ENCODE measurements around the gene NOL3. TPM values are rescaled to one million over a fixed set of nuclear protein-coding genes. Genes with fewer than 3 reads are reported as not detected.

Gene NOL3
- total and polyA plus RNA-seq, 8 donors: 11.4 to 492 (median 35.3) TPM

DNA sequence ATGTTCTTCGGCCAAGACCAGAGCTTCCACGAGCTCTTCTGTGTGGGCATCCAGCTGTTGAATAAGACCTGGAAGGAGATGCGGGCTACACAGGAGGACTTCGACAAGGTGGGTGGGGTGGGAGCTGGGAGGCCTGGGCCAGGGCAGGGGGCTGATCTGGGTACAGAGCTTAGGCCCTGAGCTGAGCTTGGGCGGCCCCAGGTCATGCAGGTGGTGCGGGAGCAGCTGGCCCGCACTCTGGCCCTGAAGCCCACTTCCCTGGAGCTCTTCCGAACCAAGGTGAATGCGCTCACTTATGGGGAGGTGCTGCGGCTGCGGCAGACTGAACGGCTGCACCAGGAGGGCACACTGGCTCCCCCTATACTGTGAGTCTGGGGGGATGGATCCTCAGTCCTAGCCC is 32.1 kb downstream of the NOL3 start:
- TF ChIP-seq, protein P1, sequence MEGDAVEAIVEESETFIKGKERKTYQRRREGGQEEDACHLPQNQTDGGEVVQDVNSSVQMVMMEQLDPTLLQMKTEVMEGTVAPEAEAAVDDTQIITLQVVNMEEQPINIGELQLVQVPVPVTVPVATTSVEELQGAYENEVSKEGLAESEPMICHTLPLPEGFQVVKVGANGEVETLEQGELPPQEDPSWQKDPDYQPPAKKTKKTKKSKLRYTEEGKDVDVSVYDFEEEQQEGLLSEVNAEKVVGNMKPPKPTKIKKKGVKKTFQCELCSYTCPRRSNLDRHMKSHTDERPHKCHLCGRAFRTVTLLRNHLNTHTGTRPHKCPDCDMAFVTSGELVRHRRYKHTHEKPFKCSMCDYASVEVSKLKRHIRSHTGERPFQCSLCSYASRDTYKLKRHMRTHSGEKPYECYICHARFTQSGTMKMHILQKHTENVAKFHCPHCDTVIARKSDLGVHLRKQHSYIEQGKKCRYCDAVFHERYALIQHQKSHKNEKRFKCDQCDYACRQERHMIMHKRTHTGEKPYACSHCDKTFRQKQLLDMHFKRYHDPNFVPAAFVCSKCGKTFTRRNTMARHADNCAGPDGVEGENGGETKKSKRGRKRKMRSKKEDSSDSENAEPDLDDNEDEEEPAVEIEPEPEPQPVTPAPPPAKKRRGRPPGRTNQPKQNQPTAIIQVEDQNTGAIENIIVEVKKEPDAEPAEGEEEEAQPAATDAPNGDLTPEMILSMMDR (IDR thresholded peaks at IDR 0.05): no peak
- TF ChIP-seq EP300 (IDR thresholded peaks at IDR 0.05): no peak
- no peak for TF ChIP-seq POLR2AphosphoS5 (IDR thresholded peaks at IDR 0.05)
- no peak for TF ChIP-seq POLR2A (IDR thresholded peaks at IDR 0.05)
- 95 to 96% (median 95%) methylated on average over 8 to 12 of the region's 12 CpGs for WGBS, 5 donors
- DNase-seq: no peak
- H3K27me3 ChIP-seq: no peaks in the 10 kb centered on the region
- H3K27ac ChIP-seq: no peak overlapping the region
- H3K4me3 ChIP-seq: no peak overlapping the region
- peaks cover 15 to 33% (median 32%) of the 10 kb centered on the region in 4 donors for H3K4me1 ChIP-seq
- no peaks in the 10 kb centered on the region for H3K9me3 ChIP-seq
- intact Hi-C loops (cut with DNase I; ENCODE audit: low total_unique reads): no loop called here
- peaks cover 37 to 83% (median 57%) of the 10 kb centered on the region in 4 donors for H3K36me3 ChIP-seq

DNA sequence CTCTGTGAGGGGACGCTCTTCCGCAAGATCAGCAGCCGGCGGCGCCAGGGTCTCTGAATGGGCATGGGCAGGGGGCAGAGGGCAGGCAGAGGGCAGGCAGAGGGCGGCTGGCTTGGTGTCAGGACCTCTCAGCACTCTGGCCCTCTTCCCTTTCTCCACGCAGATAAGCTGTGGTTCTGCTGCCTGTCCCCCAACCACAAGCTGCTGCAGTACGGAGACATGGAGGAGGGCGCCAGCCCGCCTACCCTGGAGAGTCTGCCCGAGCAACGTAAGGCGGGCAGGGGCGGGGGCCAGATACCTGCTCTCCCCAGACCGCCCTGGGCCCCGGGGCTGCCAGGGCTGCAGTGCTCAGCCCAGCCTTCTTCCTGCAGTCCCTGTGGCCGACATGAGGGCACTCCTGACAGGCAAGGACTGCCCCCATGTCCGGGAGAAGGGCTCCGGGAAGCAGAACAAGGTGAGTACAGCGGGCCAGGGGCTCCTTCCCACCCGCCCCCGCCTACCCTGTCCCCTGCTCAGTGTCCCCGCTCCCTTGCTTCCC is 32.7 kb downstream of the NOL3 start:
- Histone ChIP-seq H3K4me1 (peaks cover 12 to 30% (median 26%) of the 10 kb centered on the region in 4 donors), H3K9me3 (no peaks in the 10 kb centered on the region), H3K4me3 (no peak overlapping the region), H3K27ac (no peak overlapping the region), H3K27me3 (no peaks in the 10 kb centered on the region), H3K36me3 (peaks cover 31 to 77% (median 51%) of the 10 kb centered on the region in 4 donors)
- intact Hi-C loops (cut with DNase I; ENCODE audit: low total_unique reads): no loop called here
- WGBS, 5 donors: 91 to 93% (median 92%) methylated on average over 3 to 23 of the region's 23 CpGs
- TF ChIP-seq POLR2AphosphoS5 (IDR thresholded peaks at IDR 0.05): no peak
- TF ChIP-seq, protein P1 (IDR thresholded peaks at IDR 0.05): no peak
- no peak for TF ChIP-seq POLR2A (IDR thresholded peaks at IDR 0.05)
- TF ChIP-seq EP300 (IDR thresholded peaks at IDR 0.05): no peak
- no peak for DNase-seq

DNA sequence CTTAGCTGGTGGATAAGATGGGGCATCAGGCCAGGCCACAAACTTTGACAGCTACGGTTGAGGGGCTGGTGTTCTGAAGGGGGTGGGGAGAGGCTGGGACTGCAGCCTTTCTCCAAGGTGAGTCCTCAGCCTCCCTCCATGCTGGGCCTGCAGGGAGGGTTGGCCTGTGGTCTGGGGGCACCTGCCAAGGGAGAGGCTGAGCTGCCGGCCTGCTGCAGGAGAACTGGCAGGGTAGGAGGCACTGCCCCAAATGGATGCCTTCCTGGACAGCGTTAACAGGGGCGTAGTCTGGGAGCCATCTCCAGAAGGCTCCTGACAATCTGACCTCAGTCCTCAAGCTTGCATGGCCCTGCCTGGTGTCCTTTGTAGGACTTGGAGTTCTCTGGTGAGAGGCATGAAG is 33.7 kb downstream of the NOL3 start:
- intact Hi-C loops (cut with DNase I; ENCODE audit: low total_unique reads): no loop called here
- no peak for TF ChIP-seq POLR2A (IDR thresholded peaks at IDR 0.05)
- TF ChIP-seq, protein P1 (IDR thresholded peaks at IDR 0.05): no peak
- no peak for TF ChIP-seq EP300 (IDR thresholded peaks at IDR 0.05)
- no peak for TF ChIP-seq POLR2AphosphoS5 (IDR thresholded peaks at IDR 0.05)
- peaks cover 29 to 67% (median 45%) of the 10 kb centered on the region in 4 donors for H3K36me3 ChIP-seq
- DNase-seq: no peak
- H3K27me3 ChIP-seq: no peaks in the 10 kb centered on the region
- H3K27ac ChIP-seq: no peak overlapping the region
- peaks cover 7 to 19% (median 15%) of the 10 kb centered on the region in 4 donors for H3K4me1 ChIP-seq
- H3K9me3 ChIP-seq: no peaks in the 10 kb centered on the region
- 78 to 100% (median 82%) methylated on average over 2 to 4 of the region's 4 CpGs for WGBS, 5 donors
- no peak overlapping the region for H3K4me3 ChIP-seq

DNA sequence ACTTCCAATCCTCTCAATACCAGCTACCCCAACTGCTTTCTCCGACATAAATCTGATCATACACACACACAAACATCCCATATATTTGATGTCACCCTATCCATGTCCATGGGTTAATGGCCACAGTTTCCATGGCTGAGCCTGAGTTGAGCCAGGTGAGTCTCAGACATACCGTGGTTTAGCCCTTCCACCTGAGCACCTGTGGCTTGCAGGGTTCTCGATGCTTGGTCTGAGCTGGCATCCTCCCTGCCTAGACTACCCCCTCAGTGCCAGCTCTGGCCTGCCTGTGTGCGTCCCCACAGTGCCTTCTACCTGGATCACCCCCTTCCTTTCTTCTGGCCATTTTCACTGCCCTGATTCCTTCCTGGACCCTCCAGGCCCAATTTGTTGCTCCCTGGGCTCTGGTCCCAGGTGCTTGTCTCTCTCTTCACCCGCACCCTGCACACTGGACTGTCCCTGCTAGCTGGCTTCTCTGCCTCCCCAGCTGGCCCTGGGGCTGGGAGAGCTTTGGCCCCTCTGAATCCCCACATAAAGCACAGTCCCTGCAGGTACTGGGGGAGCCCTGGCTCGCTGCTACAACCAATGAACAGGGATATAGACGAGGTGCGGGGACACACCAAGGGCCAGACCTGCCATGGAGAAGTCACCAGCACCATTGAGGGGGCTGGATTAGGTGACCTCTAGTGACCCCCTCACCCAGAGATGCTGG is 35.9 kb downstream of the NOL3 start:
- peaks cover 0 to 4% (median 0%) of the 10 kb centered on the region in 4 donors for H3K4me1 ChIP-seq
- no peak for DNase-seq
- H3K4me3 ChIP-seq: no peak overlapping the region
- H3K27ac ChIP-seq: no peak overlapping the region
- H3K36me3 ChIP-seq: peaks cover 28 to 53% (median 36%) of the 10 kb centered on the region in 4 donors
- 86 to 95% (median 92%) methylated on average over 7 to 8 of the region's 8 CpGs for WGBS, 5 donors
- intact Hi-C loops (cut with DNase I; ENCODE audit: low total_unique reads): no loop called here
- no peak for TF ChIP-seq POLR2A (IDR thresholded peaks at IDR 0.05)
- TF ChIP-seq POLR2AphosphoS5 (IDR thresholded peaks at IDR 0.05): no peak
- TF ChIP-seq, protein P1 (IDR thresholded peaks at IDR 0.05): no peak
- TF ChIP-seq EP300 (IDR thresholded peaks at IDR 0.05): no peak
- H3K27me3 ChIP-seq: no peaks in the 10 kb centered on the region
- no peaks in the 10 kb centered on the region for H3K9me3 ChIP-seq
